Endothelial cell of umbilical vein (primary cell): ENCODE measurements around the gene XKR8. TPM values are rescaled to one million over a fixed set of nuclear protein-coding genes. Genes with fewer than 3 reads are reported as not detected.

Source experiments
- BruUV-seq: library from RNA; stranded (reverse); fragments of 400-500 nt; replicated peaks from 2 replicates; lab custom pipeline; 2021; lab: Mats Ljungman, UMichigan
- CTCF ChIA-PET: fragments of 300-600, 350-600 bp; sonication (Branson Sonifier 250); formaldehyde crosslinking; loops from one replicate; lab custom pipeline; 2021; ENCODE audit warnings: antibody characterized with exemption, inconsistent platforms; lab: Charles Lee
- POLR2A ChIA-PET: fragments of 300-600, 350-600 bp; sonication (Branson Sonifier 250); formaldehyde crosslinking; loops from one replicate; lab custom pipeline; 2021; ENCODE audit warnings: antibody characterized with exemption, inconsistent platforms; lab: Charles Lee
- DNase-seq: peaks from one replicate; pipeline ENCODE4 v3.0.0-alpha.2; 2011; ENCODE audit warnings: low read depth, low spot score
- FAIRE-seq: peaks from 2 replicates; lab custom pipeline; 2011; peaks lifted over from hg19 to GRCh38; lab: Jason Lieb, UNC
- H2AFZ ChIP-seq: 2 replicates; pipeline ENCODE4 v1.6.0; 2012; ENCODE audit warnings: low read depth, low read length, control low read depth, inconsistent platforms
- H3K27ac ChIP-seq: 2 replicates; pipeline ENCODE4 v1.5.1; 2011; ENCODE audit warnings: low read depth, mild to moderate bottlenecking, control low read depth, low read length, moderate library complexity; ENCODE audit not compliant: insufficient read depth
- H3K27me3 ChIP-seq, 2 experiments: 2 replicates each; pipeline versions ENCODE4 v1.6.0 to v1.6.1; 2011; ENCODE audit warnings: low read length in 2 of 2, mixed read lengths in 1 of 2; ENCODE audit not compliant: control insufficient read depth in 2 of 2, insufficient read depth in 2 of 2
- H3K36me3 ChIP-seq, 2 experiments: 2 replicates in 1 of 2; 3 replicates in 1 of 2; pipeline ENCODE4 v1.5.1; 2011; ENCODE audit warnings: low read length in 2 of 2, mild to moderate bottlenecking in 1 of 2, moderate library complexity in 1 of 2; ENCODE audit not compliant: control insufficient read depth in 2 of 2, insufficient read depth in 2 of 2; ENCODE audit errors: extremely low read depth in 1 of 2
- H3K4me1 ChIP-seq: 3 replicates; pipeline ENCODE4 v1.5.1; 2011; ENCODE audit warnings: mild to moderate bottlenecking, low read length; ENCODE audit not compliant: control insufficient read depth, insufficient read depth; ENCODE audit errors: extremely low read depth
- H3K4me2 ChIP-seq: 2 replicates; pipeline ENCODE4 v1.6.1; 2011; ENCODE audit warnings: low read length, control low read depth, mixed read lengths; ENCODE audit not compliant: insufficient read depth
- H3K4me3 ChIP-seq, 3 experiments: fragments of 200-600 bp in 1 of 3; sonication (generic), shearing (Covaris generic) in 1 of 3; replicated peaks in 1 of 3; 2 replicates each; pipeline ENCODE4 v1.5.1; 2011 to 2016; ENCODE audit warnings: control low read depth in 3 of 3, low read length in 3 of 3, mild to moderate bottlenecking in 2 of 3, inconsistent platforms in 1 of 3, low read depth in 1 of 3, moderate library complexity in 1 of 3; ENCODE audit not compliant: insufficient read depth in 1 of 3
- H3K79me2 ChIP-seq: 2 replicates; pipeline ENCODE4 v1.6.0; 2012; ENCODE audit warnings: low read length, inconsistent platforms; ENCODE audit not compliant: control insufficient read depth, insufficient read depth
- H3K9ac ChIP-seq: replicated peaks from 2 replicates; pipeline ENCODE3; 2011; ENCODE audit warnings: low read length, control low read depth; ENCODE audit not compliant: insufficient read depth; ENCODE audit errors: extremely low read depth
- H3K9me1 ChIP-seq: replicated peaks from 3 replicates; pipeline ENCODE4 v1.6.0; 2011; ENCODE audit warnings: mild to moderate bottlenecking, low read length; ENCODE audit not compliant: control insufficient read depth, insufficient read depth; ENCODE audit errors: extremely low read depth
- H3K9me3 ChIP-seq: replicated peaks from 2 replicates; pipeline ENCODE4 v1.5.1; 2012; ENCODE audit warnings: low read length, inconsistent platforms; ENCODE audit not compliant: control insufficient read depth, insufficient read depth
- H4K20me1 ChIP-seq: replicated peaks from 2 replicates; pipeline ENCODE3; 2011; ENCODE audit warnings: mild to moderate bottlenecking, low read length; ENCODE audit not compliant: control insufficient read depth, insufficient read depth; ENCODE audit errors: extremely low read depth
- EZH2 ChIP-seq: IDR thresholded peaks from 2 replicates; pipeline ENCODE4 v1.6.1; 2012; ENCODE audit warnings: borderline replicate concordance, low read depth, mild to moderate bottlenecking, moderate library complexity, low read length, inconsistent platforms; ENCODE audit not compliant: severe bottlenecking
- FOS ChIP-seq: IDR thresholded peaks from 2 replicates; pipeline ENCODE4 v1.6.1; 2011; ENCODE audit warnings: mild to moderate bottlenecking, low read length, moderate library complexity, borderline replicate concordance; ENCODE audit not compliant: insufficient read depth
- GATA2 ChIP-seq: IDR thresholded peaks from 2 replicates; pipeline ENCODE4 v1.7.0; 2011; ENCODE audit warnings: low read depth, mild to moderate bottlenecking, moderate library complexity, mixed read lengths, low read length; ENCODE audit not compliant: insufficient read length, insufficient read depth
- JUN ChIP-seq: IDR thresholded peaks from 2 replicates; pipeline ENCODE4 v1.6.1; 2011; ENCODE audit warnings: borderline replicate concordance, low read depth; ENCODE audit not compliant: insufficient read length, insufficient read depth
- MYC ChIP-seq: IDR thresholded peaks from one replicate; pipeline ENCODE4 v1.6.1; 2011; ENCODE audit warnings: mild to moderate bottlenecking, low read depth, low read length
- POLR2A ChIP-seq: IDR thresholded peaks from 2 replicates; pipeline ENCODE4 v1.6.1; 2012; ENCODE audit warnings: low read depth, mild to moderate bottlenecking, control low read depth, low read length
- POLR2AphosphoS5 ChIP-seq: IDR thresholded peaks from 2 replicates; pipeline ENCODE4 v1.6.1; 2012; ENCODE audit warnings: low read depth, mild to moderate bottlenecking, control low read depth, low read length, moderate library complexity; ENCODE audit not compliant: insufficient read depth
- dilution Hi-C: fragments of 300-500 bp; cut with MboI; formaldehyde crosslinking; loops from one replicate; pipeline ENCODE4 v1.15.0; 2019; ENCODE audit warnings: low sequenced_read_pairs; ENCODE audit not compliant: extremely low pct_ligation_motif_present
- intact Hi-C: fragments of 100-400 bp; cut with micrococcal nuclease; formaldehyde crosslinking; loops from one replicate; pipeline ENCODE4 v1.10.0; 2022
- polyA plus RNA-seq, 4 experiments: library from polyadenylated mRNA; depleted of rRNA in 3 of 4; stranded (reverse) in 3 of 4; unstranded in 1 of 4; fragments of >200 nt; gene quantifications; 2 replicates each; pipeline versions ENCODE4 v1.2.1 to v1.2.3, GENCODE V29; 2011 to 2012; ENCODE audit warnings: missing spikeins in 1 of 4
- total RNA-seq: library from RNA; stranded (reverse); gene quantifications from 2 replicates; pipeline ENCODE4 v1.2.3, GENCODE V29; 2021
- TF ChIP-seq, protein P1 (sequence below), 2 donors: IDR thresholded peaks; 1 replicate in 1 of 2; 2 replicates in 1 of 2; pipeline ENCODE4 v1.5.1; 2011; ENCODE audit warnings: low read length in 2 of 2, mild to moderate bottlenecking in 2 of 2, moderate library complexity in 2 of 2, control low read depth in 1 of 2, inconsistent platforms in 1 of 2, low read depth in 1 of 2; ENCODE audit not compliant: insufficient read depth in 1 of 2; ENCODE audit errors: extremely low read depth in 1 of 2
- TF ChIP-seq, protein P2 (sequence below): IDR thresholded peaks from 2 replicates; pipeline ENCODE4 v1.6.1; 2011; ENCODE audit not compliant: insufficient read depth, insufficient read length

Gene XKR8
- total and polyA plus RNA-seq, 2 donors (not counting 3 experiments of a cell fraction or from before 2014, with no cell fraction given), result 10.0 to 13.1 TPM

DNA sequence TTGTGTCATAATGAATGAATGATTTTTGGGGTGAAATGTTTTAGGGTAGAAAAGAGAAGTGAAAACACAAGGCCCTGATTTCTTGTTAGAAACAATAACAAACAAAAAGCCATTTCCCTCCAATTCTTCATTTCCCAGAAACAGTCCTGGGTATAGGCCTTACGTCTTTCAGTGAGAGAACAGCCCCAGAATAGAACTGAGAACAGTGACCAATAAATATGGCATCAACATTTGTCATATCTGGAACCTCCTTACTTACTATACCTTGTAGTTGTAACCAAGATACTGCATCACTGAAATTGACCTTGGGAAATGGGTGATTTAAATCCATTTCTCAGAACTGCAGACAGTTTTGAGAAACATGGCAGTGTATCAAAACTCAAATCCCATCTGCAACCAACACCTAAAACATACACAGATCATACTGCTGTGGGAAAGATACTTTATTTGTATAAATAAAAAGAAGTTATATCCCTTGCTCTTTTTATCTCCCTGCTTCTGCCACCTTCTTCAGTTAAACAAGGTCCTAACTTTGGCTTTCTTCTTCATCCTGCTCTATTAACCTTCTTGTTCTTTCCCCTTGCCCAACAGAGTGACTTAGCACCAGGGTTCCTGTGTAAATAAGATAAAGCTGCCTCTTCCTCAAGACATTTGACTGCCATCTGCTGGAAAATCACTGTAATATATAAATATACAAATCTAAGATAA lies 19.5 kb downstream of the XKR8 start:
- ChIA-PET POLR2A (interaction anchor here (0.5 kb wide), 1 partner anchor 19 kb away, joined by 4 read pairs; no protein-coding TSS in a partner anchor), CTCF (interaction anchor here (0.7 to 6.3 kb wide), 17 partner anchors 7 to 310 kb away, joined by 3 to 99 read pairs (median 7); partner anchors contain the start of gene EYA3)
- no peaks in the 10 kb centered on the region for H3K79me2 ChIP-seq
- no peaks in the 10 kb centered on the region for H3K9me1 ChIP-seq
- no peak overlapping the region for H3K9ac ChIP-seq
- DNase-seq (peak; percentile 82), FAIRE-seq (peak; percentile 72)
- H3K4me1 ChIP-seq, result peaks cover 3% of the 10 kb centered on the region
- H3K27ac ChIP-seq, result peak overlapping the region; percentile 36
- H3K4me2 ChIP-seq, result no peak overlapping the region
- H3K4me3 ChIP-seq, result no peak overlapping the region
- dilution Hi-C loops, result no loop called here
- H4K20me1 ChIP-seq, result no peaks in the 10 kb centered on the region
- TF ChIP-seq MYC (no peak), POLR2A (no peak), JUN (no peak), EZH2 (no peak), GATA2 (peak; percentile 36), FOS (no peak), POLR2AphosphoS5 (no peak)
- TF ChIP-seq, protein P1, sequence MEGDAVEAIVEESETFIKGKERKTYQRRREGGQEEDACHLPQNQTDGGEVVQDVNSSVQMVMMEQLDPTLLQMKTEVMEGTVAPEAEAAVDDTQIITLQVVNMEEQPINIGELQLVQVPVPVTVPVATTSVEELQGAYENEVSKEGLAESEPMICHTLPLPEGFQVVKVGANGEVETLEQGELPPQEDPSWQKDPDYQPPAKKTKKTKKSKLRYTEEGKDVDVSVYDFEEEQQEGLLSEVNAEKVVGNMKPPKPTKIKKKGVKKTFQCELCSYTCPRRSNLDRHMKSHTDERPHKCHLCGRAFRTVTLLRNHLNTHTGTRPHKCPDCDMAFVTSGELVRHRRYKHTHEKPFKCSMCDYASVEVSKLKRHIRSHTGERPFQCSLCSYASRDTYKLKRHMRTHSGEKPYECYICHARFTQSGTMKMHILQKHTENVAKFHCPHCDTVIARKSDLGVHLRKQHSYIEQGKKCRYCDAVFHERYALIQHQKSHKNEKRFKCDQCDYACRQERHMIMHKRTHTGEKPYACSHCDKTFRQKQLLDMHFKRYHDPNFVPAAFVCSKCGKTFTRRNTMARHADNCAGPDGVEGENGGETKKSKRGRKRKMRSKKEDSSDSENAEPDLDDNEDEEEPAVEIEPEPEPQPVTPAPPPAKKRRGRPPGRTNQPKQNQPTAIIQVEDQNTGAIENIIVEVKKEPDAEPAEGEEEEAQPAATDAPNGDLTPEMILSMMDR (IDR thresholded peaks at IDR 0.05; ENCODE audit: extremely low read depth in 1 of 2, insufficient read depth in 1 of 2, low read depth in 1 of 2, low read length in 2 of 2), result peak; percentile 22 to 31
- TF ChIP-seq, protein P2, sequence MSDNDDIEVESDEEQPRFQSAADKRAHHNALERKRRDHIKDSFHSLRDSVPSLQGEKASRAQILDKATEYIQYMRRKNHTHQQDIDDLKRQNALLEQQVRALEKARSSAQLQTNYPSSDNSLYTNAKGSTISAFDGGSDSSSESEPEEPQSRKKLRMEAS, result no peak
- intact Hi-C loops, result loop anchor here (1.0 kb wide), 2 partner anchors 39 to 121 kb away; no protein-coding TSS in a partner anchor
- H2AFZ ChIP-seq, result no peak overlapping the region
- no peaks in the 10 kb centered on the region for H3K27me3 ChIP-seq
- no peaks in the 10 kb centered on the region for H3K9me3 ChIP-seq
- H3K36me3 ChIP-seq, result peaks cover 0 to 4% of the 10 kb centered on the region in 2 experiments
- BruUV-seq, result no TSS peak
